Measurements from ENCODE around the gene VRK1. TPM values are rescaled to one million over a fixed set of nuclear protein-coding genes. Genes with fewer than 3 reads are reported as not detected.

Gene VRK1
- total and polyA plus RNA-seq, 2 donors (not counting 1 experiment from before 2014, with no cell fraction given): 10.3 to 28.2 TPM

GRCh38 chr14:96916751-96917150 lies 119.6 kb downstream of the VRK1 start:
- H3K4me3 ChIP-seq (ENCODE audit: control extremely low read depth in 1 of 5, extremely low read depth in 1 of 5, insufficient read depth in 1 of 5, low read depth in 2 of 5, low read length in 4 of 5): no peak overlapping the region
- no peak overlapping the region for H3K27ac Mint-ChIP-seq
- H3K4me3 Mint-ChIP-seq: no peak overlapping the region
- DNase-seq (no peak), ATAC-seq (ENCODE audit: low read depth) (no peak)
- no peak overlapping the region for H3K9ac ChIP-seq (ENCODE audit: low read length)
- no peaks in the 10 kb centered on the region for H3K4me1 ChIP-seq (ENCODE audit: control insufficient read depth in 2 of 2, insufficient read depth in 2 of 2, low read length in 2 of 2)
- ChIA-PET POLR2A (no interaction called here), CTCF (no interaction called here)
- H3K27ac ChIP-seq (ENCODE audit: low read length in 2 of 2): no peak overlapping the region
- H3K27me3 Mint-ChIP-seq: no peaks in the 10 kb centered on the region
- H3K4me2 ChIP-seq (replicated peaks; ENCODE audit: low read depth, low read length, poor library complexity, severe bottlenecking): no peak overlapping the region
- H3K27me3 ChIP-seq (replicated peaks in 1 of 4; ENCODE audit: control extremely low read depth in 1 of 4, control insufficient read depth in 3 of 4, insufficient read depth in 4 of 4, low read length in 3 of 4): no peaks in the 10 kb centered on the region
- no peaks in the 10 kb centered on the region for H3K79me2 ChIP-seq (ENCODE audit: control insufficient read depth, insufficient read depth, low read length)
- H4K20me1 ChIP-seq (ENCODE audit: control insufficient read depth, insufficient read depth, low read length, poor library complexity, severe bottlenecking): no peaks in the 10 kb centered on the region
- no peaks in the 10 kb centered on the region for H3K4me1 Mint-ChIP-seq
- H2AFZ ChIP-seq (ENCODE audit: insufficient read depth, low read depth, low read length, poor library complexity, severe bottlenecking): no peak overlapping the region
- no peaks in the 10 kb centered on the region for H3K9me3 Mint-ChIP-seq (ENCODE audit: insufficient read depth)
- WGBS (ENCODE audit: insufficient coverage): 80% methylated on average over 1 of the region's 1 CpG
- intact Hi-C loops (cut with micrococcal nuclease): no loop called here
- peaks cover 0 to 34% (median 8%) of the 10 kb centered on the region in 3 donors for H3K9me3 ChIP-seq (ENCODE audit: control extremely low read depth in 1 of 3, control insufficient read depth in 2 of 3, insufficient read depth in 1 of 3, low read length in 2 of 3)
- no peaks in the 10 kb centered on the region for H3K36me3 ChIP-seq (replicated peaks in 1 of 2; ENCODE audit: control extremely low read depth in 1 of 2, control insufficient read depth in 1 of 2, extremely low read depth in 1 of 2, insufficient read depth in 2 of 2, low read length in 1 of 2)
- no peak for TF ChIP-seq EZH2 (IDR thresholded peaks at IDR 0.05; ENCODE audit: borderline replicate concordance, insufficient read depth, low read depth, low read length, poor library complexity, severe bottlenecking)
- TF ChIP-seq CTCF (IDR thresholded peaks at IDR 0.05): no peak

- WGBS (ENCODE audit: insufficient coverage): 93% methylated on average over 7 of the region's 7 CpGs
- Histone ChIP-seq H2AFZ (ENCODE audit: insufficient read depth, low read depth, low read length, poor library complexity, severe bottlenecking) (no peak overlapping the region), H3K4me3 (ENCODE audit: control extremely low read depth in 1 of 5, extremely low read depth in 1 of 5, insufficient read depth in 1 of 5, low read depth in 2 of 5, low read length in 4 of 5) (no peak overlapping the region), H4K20me1 (ENCODE audit: control insufficient read depth, insufficient read depth, low read length, poor library complexity, severe bottlenecking) (no peaks in the 10 kb centered on the region), H3K27me3 (replicated peaks in 1 of 4; ENCODE audit: control extremely low read depth in 1 of 4, control insufficient read depth in 3 of 4, insufficient read depth in 4 of 4, low read length in 3 of 4) (peaks cover 0 to under 1% (median 0%) of the 10 kb centered on the region in 4 experiments), H3K4me2 (replicated peaks; ENCODE audit: low read depth, low read length, poor library complexity, severe bottlenecking) (no peak overlapping the region), H3K79me2 (ENCODE audit: control insufficient read depth, insufficient read depth, low read length) (no peaks in the 10 kb centered on the region), H3K36me3 (replicated peaks in 1 of 2; ENCODE audit: control extremely low read depth in 1 of 2, control insufficient read depth in 1 of 2, extremely low read depth in 1 of 2, insufficient read depth in 2 of 2, low read length in 1 of 2) (no peaks in the 10 kb centered on the region), H3K4me1 (ENCODE audit: control insufficient read depth in 2 of 2, insufficient read depth in 2 of 2, low read length in 2 of 2) (no peaks in the 10 kb centered on the region), H3K9me3 (ENCODE audit: control extremely low read depth in 1 of 3, control insufficient read depth in 2 of 3, insufficient read depth in 1 of 3, low read length in 2 of 3) (peaks cover 0 to 36% (median 8%) of the 10 kb centered on the region in 3 donors), H3K9ac (ENCODE audit: low read length) (no peak overlapping the region), H3K27ac (ENCODE audit: low read length in 2 of 2) (no peak overlapping the region)
- ATAC-seq (ENCODE audit: low read depth) (no peak), DNase-seq (no peak)
- Mint-ChIP-seq H3K4me3 (no peak overlapping the region), H3K9me3 (ENCODE audit: insufficient read depth) (peaks cover 3% of the 10 kb centered on the region), H3K27me3 (no peaks in the 10 kb centered on the region), H3K27ac (no peak overlapping the region), H3K4me1 (no peaks in the 10 kb centered on the region)
- no peak for TF ChIP-seq EZH2 (IDR thresholded peaks at IDR 0.05; ENCODE audit: borderline replicate concordance, insufficient read depth, low read depth, low read length, poor library complexity, severe bottlenecking)
- no peak for TF ChIP-seq CTCF (IDR thresholded peaks at IDR 0.05)
- ChIA-PET CTCF (no interaction called here), POLR2A (no interaction called here)
- intact Hi-C loops (cut with micrococcal nuclease): no loop called here
These were observed 120.3 kb downstream of the VRK1 start for GRCh38 chr14:96917442-96917963.
